Gastrocnemius medialis (tissue), 4 donors: ENCODE results near the gene KIF18A.
"Not testable (repeated sequence)": the region's sequence is repeated elsewhere in the genome, so short reads cannot be mapped to it uniquely, and the experiment has no call there.

Experiments used
- POLR2A ChIP-seq, 2 donors: fragments of 450-650 bp; IDR thresholded peaks; one replicate each; pipeline ENCODE4 v1.6.1; 2017; ENCODE audit warnings: antibody characterized with exemption in 2 of 2, mild to moderate bottlenecking in 2 of 2, moderate library complexity in 2 of 2
- TF ChIP-seq, protein P1 (sequence below), 5 experiments: fragments of 450-650 bp in 3 of 5; fragments of 200-600 bp in 2 of 5; sonication (generic) in 2 of 5; IDR thresholded peaks in 4 of 5; conservative IDR thresholded peaks in 1 of 5; 1 replicate in 4 of 5; 2 replicates in 1 of 5; pipeline ENCODE4 v1.5.1; 2016 to 2019; ENCODE audit warnings: antibody characterized with exemption in 5 of 5, mild to moderate bottlenecking in 3 of 5, moderate library complexity in 3 of 5

- TF ChIP-seq, protein P1, sequence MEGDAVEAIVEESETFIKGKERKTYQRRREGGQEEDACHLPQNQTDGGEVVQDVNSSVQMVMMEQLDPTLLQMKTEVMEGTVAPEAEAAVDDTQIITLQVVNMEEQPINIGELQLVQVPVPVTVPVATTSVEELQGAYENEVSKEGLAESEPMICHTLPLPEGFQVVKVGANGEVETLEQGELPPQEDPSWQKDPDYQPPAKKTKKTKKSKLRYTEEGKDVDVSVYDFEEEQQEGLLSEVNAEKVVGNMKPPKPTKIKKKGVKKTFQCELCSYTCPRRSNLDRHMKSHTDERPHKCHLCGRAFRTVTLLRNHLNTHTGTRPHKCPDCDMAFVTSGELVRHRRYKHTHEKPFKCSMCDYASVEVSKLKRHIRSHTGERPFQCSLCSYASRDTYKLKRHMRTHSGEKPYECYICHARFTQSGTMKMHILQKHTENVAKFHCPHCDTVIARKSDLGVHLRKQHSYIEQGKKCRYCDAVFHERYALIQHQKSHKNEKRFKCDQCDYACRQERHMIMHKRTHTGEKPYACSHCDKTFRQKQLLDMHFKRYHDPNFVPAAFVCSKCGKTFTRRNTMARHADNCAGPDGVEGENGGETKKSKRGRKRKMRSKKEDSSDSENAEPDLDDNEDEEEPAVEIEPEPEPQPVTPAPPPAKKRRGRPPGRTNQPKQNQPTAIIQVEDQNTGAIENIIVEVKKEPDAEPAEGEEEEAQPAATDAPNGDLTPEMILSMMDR (IDR thresholded peaks at IDR 0.05 in 4 of 5, conservative IDR thresholded peaks at IDR 0.05 in 1 of 5): not testable (repeated sequence)
- not testable (repeated sequence) for TF ChIP-seq POLR2A (IDR thresholded peaks at IDR 0.05)
Observed at GRCh38 chr11:28136157-28136556, 28.2 kb upstream of the KIF18A start.
